ENCODE measurements around the gene SPTLC2. TPM values are rescaled to one million over a fixed set of nuclear protein-coding genes. Genes with fewer than 3 reads are reported as not detected.

Gene SPTLC2
- total RNA-seq, 1 donor from 2014 or later = 31.9 TPM

GRCh38 chr14:77582511-77582910, 33.9 kb downstream of the SPTLC2 start:
- Histone ChIP-seq H3K27me3 (ENCODE audit: control insufficient read depth, insufficient read depth, low read length) (no peaks in the 10 kb centered on the region), H3K4me3 (ENCODE audit: low read depth, low read length) (no peak overlapping the region), H3K36me3 (ENCODE audit: control insufficient read depth, insufficient read depth, low read length) (peaks cover 2% of the 10 kb centered on the region)
- no peak for FAIRE-seq
- no peak for TF ChIP-seq CTCF (IDR thresholded peaks at IDR 0.05; ENCODE audit: insufficient read depth, low read length, severe bottlenecking)
- no peak for DNase-seq (ENCODE audit: low read depth)

- TF ChIP-seq CTCF (IDR thresholded peaks at IDR 0.05; ENCODE audit: insufficient read depth, low read length, severe bottlenecking) = no peak
- no peaks in the 10 kb centered on the region for H3K27me3 ChIP-seq (ENCODE audit: control insufficient read depth, insufficient read depth, low read length)
- no peak overlapping the region for H3K4me3 ChIP-seq (ENCODE audit: low read depth, low read length)
- H3K36me3 ChIP-seq (ENCODE audit: control insufficient read depth, insufficient read depth, low read length) = peaks cover 2% of the 10 kb centered on the region
- no peak for DNase-seq (ENCODE audit: low read depth)
- FAIRE-seq = no peak
Measured at GRCh38 chr14:77580964-77581505, 35.4 kb downstream of the SPTLC2 start.

GRCh38 chr14:77580477-77580876, 36.0 kb downstream of the SPTLC2 start:
- TF ChIP-seq CTCF (IDR thresholded peaks at IDR 0.05; ENCODE audit: insufficient read depth, low read length, severe bottlenecking) = no peak
- no peak overlapping the region for H3K4me3 ChIP-seq (ENCODE audit: low read depth, low read length)
- no peak for DNase-seq (ENCODE audit: low read depth)
- no peak for FAIRE-seq
- H3K27me3 ChIP-seq (ENCODE audit: control insufficient read depth, insufficient read depth, low read length) = no peaks in the 10 kb centered on the region
- peaks cover 4% of the 10 kb centered on the region for H3K36me3 ChIP-seq (ENCODE audit: control insufficient read depth, insufficient read depth, low read length)

GRCh38 chr14:77579780-77580179, 36.7 kb downstream of the SPTLC2 start:
- FAIRE-seq (no peak), DNase-seq (ENCODE audit: low read depth) (no peak)
- no peak for TF ChIP-seq CTCF (IDR thresholded peaks at IDR 0.05; ENCODE audit: insufficient read depth, low read length, severe bottlenecking)
- Histone ChIP-seq H3K4me3 (ENCODE audit: low read depth, low read length) (no peak overlapping the region), H3K36me3 (ENCODE audit: control insufficient read depth, insufficient read depth, low read length) (peaks cover 2% of the 10 kb centered on the region), H3K27me3 (ENCODE audit: control insufficient read depth, insufficient read depth, low read length) (no peaks in the 10 kb centered on the region)

- TF ChIP-seq CTCF (IDR thresholded peaks at IDR 0.05; ENCODE audit: insufficient read depth, low read length, severe bottlenecking) = no peak
- Histone ChIP-seq H3K4me3 (ENCODE audit: low read depth, low read length) (no peak overlapping the region), H3K27me3 (ENCODE audit: control insufficient read depth, insufficient read depth, low read length) (no peaks in the 10 kb centered on the region), H3K36me3 (ENCODE audit: control insufficient read depth, insufficient read depth, low read length) (peaks cover 2% of the 10 kb centered on the region)
- DNase-seq (ENCODE audit: low read depth) (no peak), FAIRE-seq (no peak)
Measured at GRCh38 chr14:77579065-77579464, 37.4 kb downstream of the SPTLC2 start.

- no peaks in the 10 kb centered on the region for H3K27me3 ChIP-seq (ENCODE audit: control insufficient read depth, insufficient read depth, low read length)
- DNase-seq (ENCODE audit: low read depth) = no peak
- no peak overlapping the region for H3K4me3 ChIP-seq (ENCODE audit: low read depth, low read length)
- H3K36me3 ChIP-seq (ENCODE audit: control insufficient read depth, insufficient read depth, low read length) = peaks cover 6% of the 10 kb centered on the region
- no peak for TF ChIP-seq CTCF (IDR thresholded peaks at IDR 0.05; ENCODE audit: insufficient read depth, low read length, severe bottlenecking)
- FAIRE-seq = no peak
Measured at GRCh38 chr14:77574446-77575115, 41.9 kb downstream of the SPTLC2 start.
